EH (cell line): Measurements from ENCODE around the gene CPPED1.

Experiments
- DNase-seq: peaks from one replicate; pipeline ENCODE4 v3.0.0-alpha.2; 2015; ENCODE audit warnings: low read depth

The CPPED1 gene

GRCh38 chr16:12679660-12680272, 123.9 kb downstream of the CPPED1 start:
- DNase-seq = peak; percentile 74

GRCh38 chr16:12678983-12679382, 124.7 kb downstream of the CPPED1 start:
- no peak for DNase-seq

DNA sequence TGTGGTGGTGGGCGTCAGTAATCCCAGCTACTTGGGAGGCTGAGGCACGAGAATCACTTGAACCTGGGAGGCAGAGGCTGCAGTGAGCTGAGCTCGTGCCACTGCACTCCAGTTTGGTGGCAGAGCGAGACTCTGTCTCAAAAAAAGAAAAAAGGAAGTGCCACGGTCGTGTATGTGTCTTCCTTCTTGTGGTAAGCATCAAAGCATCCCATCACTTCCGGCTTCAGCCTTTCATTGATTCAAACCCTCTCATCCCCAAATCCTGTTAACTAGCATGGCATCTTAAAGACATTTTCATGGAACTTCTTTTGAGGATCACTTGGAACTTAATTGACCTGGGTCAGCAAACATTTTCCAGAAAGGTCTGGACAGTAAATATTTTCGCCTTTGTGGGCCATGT, 126.2 kb downstream of the CPPED1 start:
- DNase-seq = no peak

DNA sequence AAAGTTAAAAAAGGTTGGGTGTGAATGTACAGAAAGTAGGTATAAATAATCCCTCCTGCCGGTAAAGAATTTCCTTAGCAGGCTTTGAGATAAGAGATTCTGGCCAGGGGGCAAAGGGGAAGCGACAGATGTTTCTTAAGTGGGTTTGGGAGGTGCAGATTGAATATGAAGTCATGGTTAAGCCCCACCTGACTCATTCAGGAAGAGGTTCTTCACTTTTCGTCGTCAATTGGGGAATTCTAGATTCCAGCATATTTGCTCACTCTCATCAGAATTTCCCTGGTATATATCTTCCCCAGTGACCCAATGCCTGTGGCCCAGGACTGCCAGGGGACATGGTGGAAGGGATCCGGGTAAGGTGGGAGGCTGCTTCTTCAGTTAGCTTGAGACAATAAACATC, 127.8 kb downstream of the CPPED1 start:
- peak; percentile 68 for DNase-seq

GRCh38 chr16:12675046-12675445, 128.6 kb downstream of the CPPED1 start:
- DNase-seq = peak; percentile 6

- DNase-seq = no peak
Observed at GRCh38 chr16:12674524-12674923, 129.2 kb downstream of the CPPED1 start.

DNA sequence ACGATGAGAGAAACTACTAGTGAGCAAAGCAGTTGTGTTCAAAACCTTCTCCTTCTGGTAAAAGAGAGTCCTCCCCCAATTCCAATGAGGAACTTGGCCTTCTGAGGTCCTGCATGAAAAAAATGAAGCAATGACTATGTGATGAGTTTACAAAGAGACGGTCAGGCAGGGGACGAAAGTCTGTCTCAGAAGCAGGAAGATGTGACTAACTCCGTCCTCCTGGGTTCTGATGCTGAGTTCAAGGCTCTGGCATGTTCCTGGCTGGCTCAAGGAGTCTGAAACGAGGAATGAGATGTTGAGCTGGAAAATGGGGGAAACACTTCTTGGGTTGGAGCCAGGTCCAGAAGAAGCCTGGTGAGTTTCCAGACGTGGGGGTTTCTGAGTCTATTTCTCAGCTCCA, 129.6 kb downstream of the CPPED1 start:
- DNase-seq = peak; percentile 87

DNA sequence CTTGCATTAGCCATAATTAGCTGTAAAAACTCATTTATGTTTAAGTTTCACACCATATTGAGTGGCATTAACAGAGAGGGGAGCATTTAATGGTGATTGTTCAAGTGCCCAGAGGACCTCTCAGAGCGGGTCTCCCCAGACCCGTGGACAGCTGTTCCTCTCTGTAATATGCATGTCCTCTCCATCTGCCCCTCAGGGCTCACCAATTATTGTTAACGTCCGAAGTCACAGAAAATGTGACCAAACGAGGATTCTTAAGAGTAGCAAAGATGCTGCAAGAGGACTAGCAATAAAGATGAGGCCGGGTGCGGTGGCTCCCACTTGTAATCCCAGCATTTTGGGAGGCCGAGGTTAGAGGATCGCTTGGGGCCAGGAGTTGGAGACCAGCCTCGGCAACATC, 130.2 kb downstream of the CPPED1 start:
- no peak for DNase-seq

- no peak for DNase-seq
Observed at GRCh38 chr16:12672986-12673385, 130.7 kb downstream of the CPPED1 start.

DNA sequence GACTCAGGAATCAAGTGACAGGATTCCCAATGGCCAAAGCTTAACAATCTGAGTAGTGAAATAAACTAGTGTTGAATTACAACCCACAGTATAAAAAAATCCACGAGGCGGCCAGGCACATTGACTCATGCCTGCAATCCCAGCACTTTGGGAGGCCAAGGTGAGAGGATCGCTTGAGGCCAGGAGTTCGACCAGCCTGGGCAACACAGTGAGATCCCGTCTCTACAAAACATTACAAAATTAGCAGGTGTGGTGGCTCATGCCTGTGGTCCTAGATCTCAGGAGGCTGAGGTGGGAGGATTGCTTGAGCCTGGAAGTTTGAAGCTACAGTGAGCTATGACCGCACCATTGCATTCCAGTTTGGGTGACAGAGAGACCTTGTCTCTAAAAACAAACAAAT, 133.8 kb downstream of the CPPED1 start:
- DNase-seq = no peak

GRCh38 chr16:12667909-12668308, 135.8 kb downstream of the CPPED1 start:
- DNase-seq = no peak

DNA sequence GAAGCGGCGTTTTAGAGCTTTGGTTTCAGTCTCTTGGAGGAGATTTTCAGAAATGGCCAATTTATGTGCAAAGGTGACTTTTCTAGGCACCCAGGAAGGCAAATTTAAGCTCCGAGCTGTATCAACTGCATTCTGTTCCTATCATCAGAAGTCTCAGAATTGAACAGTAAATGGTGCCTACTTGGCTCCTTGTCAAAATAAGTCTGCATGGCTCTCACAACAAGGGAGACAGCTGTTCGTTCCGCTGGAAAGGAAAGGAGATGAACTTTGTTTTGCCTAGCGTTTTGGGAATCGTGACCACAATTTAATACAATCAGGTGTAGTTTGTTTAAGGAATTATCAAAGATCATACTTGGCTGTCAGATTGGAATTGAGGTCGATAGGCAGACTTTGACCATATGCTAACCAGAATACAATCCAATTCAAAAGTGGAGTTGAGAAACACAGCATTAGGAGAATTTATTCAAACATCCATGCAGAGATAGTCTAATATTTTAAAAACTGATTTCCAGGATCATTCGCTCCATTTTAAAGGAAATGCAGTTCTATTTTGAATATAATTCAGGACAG, 139.4 kb downstream of the CPPED1 start:
- no peak for DNase-seq

GRCh38 chr16:12661656-12662172, 142.0 kb downstream of the CPPED1 start:
- peak; percentile 60 for DNase-seq

DNA sequence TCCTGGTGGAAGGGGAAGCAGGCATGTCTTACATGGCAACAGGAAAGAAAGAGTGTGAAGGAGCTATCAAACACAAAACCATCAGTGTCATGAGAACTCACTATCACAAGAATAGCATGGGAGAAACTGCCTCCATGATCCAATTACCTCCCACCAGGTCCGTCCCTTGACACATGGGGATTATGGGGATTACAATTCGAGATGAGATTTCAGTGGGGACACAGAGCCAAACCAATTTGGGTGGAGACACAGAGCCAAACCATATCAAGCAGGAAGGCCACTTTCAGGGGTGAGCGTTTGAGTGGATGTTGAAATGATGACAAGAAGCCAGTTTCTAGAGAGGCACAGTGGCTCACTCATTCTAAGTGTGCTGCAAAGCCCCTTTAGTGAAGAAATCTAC, 143.8 kb downstream of the CPPED1 start:
- no peak for DNase-seq

DNA sequence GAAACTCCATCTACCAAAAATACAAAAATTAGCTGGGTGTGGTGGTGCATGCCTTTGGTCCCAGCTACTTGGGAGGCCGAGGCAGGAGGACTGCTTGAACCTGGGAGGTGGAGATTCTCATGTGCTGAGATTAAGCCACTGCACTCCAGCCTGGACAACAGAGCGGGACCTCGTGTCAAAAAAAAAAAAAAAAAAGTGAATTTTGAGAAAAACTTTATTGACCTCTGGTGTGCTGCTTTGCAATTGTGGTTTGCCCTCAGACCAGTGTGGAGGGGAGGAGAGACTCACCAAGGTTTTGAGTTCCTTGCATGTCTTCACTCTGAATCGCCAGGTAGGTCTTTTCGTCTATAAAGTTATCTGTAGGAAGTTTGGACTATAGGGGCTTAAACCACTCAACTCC, 145.2 kb downstream of the CPPED1 start:
- DNase-seq = no peak

DNA sequence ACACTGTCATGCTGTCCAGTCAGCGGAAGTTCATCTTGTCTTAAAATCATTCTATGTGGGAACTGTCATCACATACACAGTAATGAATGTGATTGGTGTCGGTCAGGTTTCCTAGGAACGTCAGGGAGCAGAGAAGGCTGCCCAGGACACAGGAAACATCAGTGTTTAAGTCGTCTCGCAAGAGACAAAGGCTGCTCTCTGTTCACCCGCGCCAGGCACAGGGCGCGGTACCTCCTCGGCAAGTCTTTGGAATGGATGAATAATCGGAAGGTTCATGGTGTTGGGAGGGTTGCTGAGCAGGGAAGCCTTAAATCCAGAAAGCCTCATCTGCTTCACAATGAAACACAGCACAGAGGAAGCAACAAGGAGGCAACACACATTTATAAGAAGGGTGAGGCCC, 148.2 kb downstream of the CPPED1 start:
- DNase-seq = no peak

DNA sequence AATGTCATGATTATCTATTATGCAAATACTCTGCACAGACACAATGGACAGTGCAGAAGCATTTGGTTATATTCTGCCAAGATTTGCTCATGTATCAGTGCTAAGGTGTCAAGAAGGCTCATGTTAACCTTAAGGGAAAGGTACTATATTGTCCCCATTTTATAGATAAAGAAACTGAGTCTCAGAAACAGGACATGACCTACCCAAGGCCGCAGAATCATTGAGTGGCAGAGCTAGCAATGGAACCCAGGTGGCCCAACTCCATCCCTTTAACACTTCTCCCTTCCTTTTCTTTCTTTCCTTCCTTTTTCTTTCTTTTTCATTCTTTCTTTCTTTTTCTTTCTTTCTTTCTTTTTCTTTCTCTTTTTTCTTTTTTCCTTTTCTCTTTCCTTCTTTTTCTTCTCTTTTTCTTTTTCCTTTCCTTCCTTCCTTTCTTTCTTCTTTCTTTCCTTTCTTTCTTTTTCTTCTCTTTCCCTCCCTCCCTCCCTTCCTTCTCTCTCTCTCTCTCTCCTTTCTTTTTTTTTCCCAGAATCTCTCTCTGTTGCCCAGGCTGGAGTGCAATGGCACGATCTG, 149.8 kb downstream of the CPPED1 start:
- no peak for DNase-seq

- no peak for DNase-seq
Observed at GRCh38 chr16:12652924-12653323, 150.8 kb downstream of the CPPED1 start.

- DNase-seq = no peak
Observed at GRCh38 chr16:12651765-12652512, 151.7 kb downstream of the CPPED1 start.

GRCh38 chr16:12649356-12649755, 154.3 kb downstream of the CPPED1 start:
- DNase-seq = no peak

- DNase-seq = peak; percentile 63
Observed at GRCh38 chr16:12646490-12647274, 157.0 kb downstream of the CPPED1 start.

- DNase-seq = no peak
Observed at GRCh38 chr16:12646098-12646489, 157.6 kb downstream of the CPPED1 start.
